Stimulated activated CD8-positive, alpha-beta memory T cell treated with anti-CD3 and anti-CD28 coated beads, Interleukin-2, amount 100 ng/mL, for 1 hour (primary cell): ENCODE measurements around the gene CCDC138.
"Not testable (repeated sequence)": the region's sequence is repeated elsewhere in the genome, so short reads cannot be mapped to it uniquely, and the experiment has no call there.

Experiments
- DNase-seq, 2 donors: peaks; one replicate each; pipeline ENCODE4 v3.0.0-alpha.2; 2020; ENCODE audit warnings: low read depth in 2 of 2

Gene CCDC138

GRCh38 chr2:108786354-108787215, at the start of gene CCDC138:
Gene CCDC138, plus strand, starts transcription at chr2:108786771. Its CDS starts 52 bp downstream, at chr2:108786823.
- peak; percentile 76 to 80 for DNase-seq

- DNase-seq: not testable (repeated sequence)
Measured at GRCh38 chr2:108757973-108758372, 28.6 kb upstream of the CCDC138 start.

- DNase-seq: not testable (repeated sequence)
Measured at GRCh38 chr2:108762618-108763017, 24.0 kb upstream of the CCDC138 start.

GRCh38 chr2:108766671-108767070, 19.9 kb upstream of the CCDC138 start:
- not testable (repeated sequence) for DNase-seq

GRCh38 chr2:108767859-108768258, 18.7 kb upstream of the CCDC138 start:
- DNase-seq: not testable (repeated sequence)

- no peak for DNase-seq
Measured at GRCh38 chr2:108776475-108776874, 10.1 kb upstream of the CCDC138 start.

- no peak for DNase-seq
Measured at GRCh38 chr2:108778857-108779256, 7.7 kb upstream of the CCDC138 start.

- DNase-seq: no peak
Measured at GRCh38 chr2:108786008-108786353, 590 bp upstream of the CCDC138 start.

GRCh38 chr2:108787216-108787541, 608 bp downstream of the CCDC138 start:
- no peak for DNase-seq

GRCh38 chr2:108803045-108803736, 16.6 kb downstream of the CCDC138 start:
- no peak for DNase-seq

- DNase-seq: no peak
Measured at GRCh38 chr2:108805032-108805431, 18.5 kb downstream of the CCDC138 start.

GRCh38 chr2:108805782-108806181, 19.2 kb downstream of the CCDC138 start:
- no peak for DNase-seq

GRCh38 chr2:108806371-108807113, 20.0 kb downstream of the CCDC138 start:
- DNase-seq: no peak

- no peak for DNase-seq
Measured at GRCh38 chr2:108809936-108810335, 23.4 kb downstream of the CCDC138 start.

GRCh38 chr2:108810993-108811957, 24.7 kb downstream of the CCDC138 start:
- no peak for DNase-seq

GRCh38 chr2:108813732-108814131, 27.2 kb downstream of the CCDC138 start:
- no peak for DNase-seq

GRCh38 chr2:108820482-108820881, 33.9 kb downstream of the CCDC138 start:
- DNase-seq: no peak

- no peak for DNase-seq
Measured at GRCh38 chr2:108823286-108823685, 36.7 kb downstream of the CCDC138 start.

- DNase-seq: no peak
Measured at GRCh38 chr2:108824316-108825070, 37.9 kb downstream of the CCDC138 start.

- no peak for DNase-seq
Measured at GRCh38 chr2:108825254-108825653, 38.7 kb downstream of the CCDC138 start.

- no peak for DNase-seq
Measured at GRCh38 chr2:108825736-108826135, 39.2 kb downstream of the CCDC138 start.
